ENCODE data around the gene MYH6.
"Not testable (repeated sequence)": the region's sequence is repeated elsewhere in the genome, so short reads cannot be mapped to it uniquely, and the experiment has no call there.

The MYH6 gene

DNA sequence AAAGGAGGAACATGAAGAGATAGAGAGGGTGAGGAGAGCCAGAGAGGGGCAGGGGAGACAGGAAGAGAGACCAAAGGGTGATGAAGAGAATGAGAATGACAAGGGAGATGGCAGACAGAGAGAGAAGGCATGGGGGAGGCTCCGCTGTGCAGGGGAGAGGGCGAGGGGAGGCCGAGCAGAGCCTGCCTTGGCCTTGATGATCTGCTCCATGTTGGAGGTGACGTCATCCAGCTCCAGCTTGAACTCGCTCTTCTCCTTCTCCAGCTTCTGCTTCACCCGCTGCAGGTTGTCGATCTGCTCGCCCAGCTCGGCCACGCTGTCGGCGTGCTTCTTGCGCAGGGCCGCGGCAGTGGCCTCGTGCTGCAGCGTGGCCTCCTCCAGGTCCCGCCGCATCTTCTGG is 18.2 kb downstream of the MYH6 start:
- not testable (repeated sequence) for DNase-seq

DNA sequence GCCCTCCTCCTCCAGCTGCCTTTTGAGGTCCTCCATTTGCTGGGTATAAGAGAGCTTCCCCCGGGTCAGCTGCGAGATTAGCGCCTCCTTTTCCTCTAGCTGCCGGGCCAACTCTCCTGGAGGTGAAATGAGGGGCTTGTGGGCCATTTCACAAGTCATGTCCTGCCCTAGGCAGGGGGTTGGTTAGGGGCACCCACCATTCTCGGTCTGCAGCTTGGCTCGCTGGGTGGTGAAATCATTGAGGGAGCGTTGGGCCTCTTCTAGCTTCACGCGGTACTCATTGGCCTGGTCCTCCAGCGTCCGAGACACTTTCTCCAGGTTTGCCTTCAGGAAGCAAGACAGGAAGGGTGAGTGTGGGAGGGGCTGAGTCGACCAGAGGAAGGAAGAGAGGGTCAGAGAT is 18.7 kb downstream of the MYH6 start:
- DNase-seq: no peak

DNA sequence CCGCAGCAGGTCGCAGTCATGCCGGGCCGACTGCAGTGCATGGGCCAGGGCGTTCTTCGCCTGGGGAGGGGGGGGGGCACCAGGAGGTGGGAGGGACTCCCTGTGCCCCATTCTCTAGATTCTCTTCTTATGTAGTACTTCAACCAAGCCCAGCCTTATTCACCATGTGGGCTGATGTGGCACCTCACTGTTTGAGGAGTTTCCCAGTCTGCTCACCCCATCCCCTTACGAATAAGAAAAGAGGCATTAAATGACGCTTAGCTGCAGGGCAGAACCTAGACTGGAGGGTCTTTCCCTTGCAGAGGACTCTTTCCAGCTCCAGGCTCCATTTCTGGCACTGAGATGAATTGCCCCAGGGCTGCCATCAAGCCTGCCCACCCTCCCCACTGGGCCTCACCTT is 19.1 kb downstream of the MYH6 start:
- DNase-seq: no peak

DNA sequence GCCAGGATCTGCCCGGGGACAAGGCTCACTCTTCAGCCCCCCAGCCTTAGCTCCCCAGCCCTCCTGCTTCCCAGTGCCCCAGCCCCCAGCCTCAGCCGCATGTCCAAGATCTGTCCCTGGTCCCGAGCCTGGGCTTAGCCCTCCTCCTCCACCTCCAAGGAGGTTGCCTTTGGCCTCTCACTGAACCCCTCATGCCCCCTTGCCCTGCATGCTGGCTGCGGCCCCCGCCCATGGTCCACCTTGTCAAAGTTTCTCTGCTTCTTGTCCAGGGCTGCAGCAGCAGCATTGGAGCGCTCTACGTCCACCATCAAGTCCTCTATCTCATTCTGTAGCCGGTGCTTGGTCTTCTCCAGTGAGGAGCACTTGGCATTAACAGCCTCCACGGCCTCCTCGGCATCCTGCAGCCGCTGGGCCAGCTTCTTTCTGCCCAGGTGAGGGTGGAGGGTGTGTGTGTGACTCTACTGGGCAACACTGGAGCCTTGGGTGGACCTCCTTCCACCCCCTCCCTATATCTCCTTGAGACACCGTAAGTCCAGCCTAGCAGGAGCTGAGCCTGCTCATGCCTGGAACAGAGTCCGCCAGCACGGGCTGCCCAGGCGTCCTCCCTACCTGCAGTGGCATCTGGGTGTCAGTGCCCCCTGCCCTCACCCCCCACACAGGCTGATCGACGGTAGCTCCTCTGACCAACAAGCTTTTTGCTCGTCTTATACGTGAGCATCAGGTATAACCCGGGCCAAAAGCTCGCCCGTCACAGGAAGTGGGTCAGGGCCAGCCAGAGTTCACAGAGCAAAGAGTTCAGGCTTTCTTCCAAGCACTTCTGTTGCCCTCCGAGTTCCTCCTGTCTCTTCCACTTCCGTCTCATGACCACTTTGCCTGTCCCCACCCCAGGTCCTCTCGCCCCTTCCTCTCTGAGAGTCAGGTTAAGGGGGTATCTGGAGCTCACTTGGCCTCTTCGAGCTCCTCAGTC is 19.9 kb downstream of the MYH6 start:
- DNase-seq: no peak

DNA sequence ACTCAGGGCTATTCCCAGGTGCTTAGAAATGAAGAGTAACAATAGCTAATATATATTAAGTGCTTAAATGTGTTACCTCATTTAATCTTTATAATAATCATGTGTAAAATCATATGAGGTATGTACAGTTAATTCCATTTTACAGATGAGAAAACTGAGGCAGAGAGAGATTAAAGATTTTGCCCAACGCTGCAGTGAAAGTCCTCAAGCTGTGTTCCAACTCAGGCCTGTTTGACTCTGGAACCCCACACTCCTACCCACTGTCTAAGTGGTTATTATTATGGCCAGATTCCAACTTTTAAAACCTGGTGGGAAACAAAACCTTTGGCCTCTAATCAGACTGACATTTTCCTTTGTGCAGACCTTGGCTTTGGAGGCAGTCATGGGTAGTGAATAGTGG is 21.1 kb downstream of the MYH6 start:
- no peak for DNase-seq

DNA sequence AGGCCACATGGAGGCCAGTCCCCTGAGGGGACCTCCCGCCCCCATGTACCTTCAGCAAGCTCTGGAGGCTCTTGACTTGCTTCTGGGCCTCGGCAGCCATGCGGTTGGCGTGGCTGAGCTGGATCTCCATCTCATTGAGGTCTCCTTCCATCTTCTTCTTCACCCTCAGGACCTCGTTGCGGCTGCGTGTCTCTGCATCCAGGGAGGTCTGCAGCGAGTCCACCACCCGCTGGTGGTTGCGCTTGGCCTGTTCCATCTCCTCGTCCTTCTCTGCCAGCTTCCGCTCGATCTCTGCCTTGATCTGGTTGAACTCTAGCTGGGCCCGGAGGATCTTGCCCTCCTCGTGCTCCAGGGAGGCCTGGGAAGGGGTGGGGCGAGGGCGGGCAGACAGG is 21.8 kb downstream of the MYH6 start:
- not testable (repeated sequence) for DNase-seq

DNA sequence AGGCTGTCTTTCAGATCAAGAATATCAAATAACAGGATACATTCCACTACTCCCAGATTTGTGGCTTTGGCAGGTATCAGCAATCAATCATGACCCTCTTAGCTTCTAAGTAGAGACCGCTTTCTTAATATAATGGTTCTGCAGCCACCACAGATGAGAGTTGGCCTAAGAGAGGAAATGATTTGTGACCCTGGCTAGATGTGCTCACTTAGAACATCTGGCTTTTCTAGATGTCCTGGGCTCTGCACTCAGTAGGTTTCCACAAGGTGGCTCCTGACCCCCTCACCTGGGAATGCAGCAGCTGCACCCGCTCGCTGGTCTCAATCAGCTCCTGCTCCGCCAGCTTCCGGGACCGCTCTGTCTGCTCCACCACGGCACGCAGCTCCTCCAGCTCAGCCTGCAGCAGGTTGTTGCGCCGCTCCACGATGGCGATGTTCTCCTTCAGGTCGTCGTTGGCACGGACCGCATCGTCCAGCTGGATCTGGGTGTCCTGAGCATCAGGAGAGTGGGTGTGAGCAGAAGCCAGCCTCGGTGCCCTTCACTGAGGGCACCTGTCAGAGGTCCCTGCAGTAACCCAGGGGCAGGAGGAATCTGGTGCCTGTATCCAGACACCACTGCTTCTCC is 22.3 kb downstream of the MYH6 start:
- DNase-seq: no peak

DNA sequence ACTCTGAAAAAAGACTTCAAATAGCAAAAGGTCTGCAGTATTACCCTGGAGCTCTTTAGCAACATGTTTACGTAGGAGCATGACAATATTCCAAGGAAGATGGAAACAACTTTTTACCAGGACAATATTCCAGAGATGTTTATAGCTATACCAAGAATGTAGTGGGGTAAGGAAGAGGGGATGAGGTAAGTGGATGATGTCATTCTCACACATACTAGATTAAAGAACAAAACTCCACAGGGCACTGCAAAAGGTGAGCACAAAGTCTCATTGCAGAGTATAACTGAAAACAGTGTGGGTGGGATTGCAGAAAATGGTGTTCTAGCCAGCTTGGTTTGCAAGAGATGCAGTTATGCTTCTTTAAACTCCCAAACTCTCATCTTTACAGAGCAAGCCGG is 22.8 kb downstream of the MYH6 start:
- no peak for DNase-seq

DNA sequence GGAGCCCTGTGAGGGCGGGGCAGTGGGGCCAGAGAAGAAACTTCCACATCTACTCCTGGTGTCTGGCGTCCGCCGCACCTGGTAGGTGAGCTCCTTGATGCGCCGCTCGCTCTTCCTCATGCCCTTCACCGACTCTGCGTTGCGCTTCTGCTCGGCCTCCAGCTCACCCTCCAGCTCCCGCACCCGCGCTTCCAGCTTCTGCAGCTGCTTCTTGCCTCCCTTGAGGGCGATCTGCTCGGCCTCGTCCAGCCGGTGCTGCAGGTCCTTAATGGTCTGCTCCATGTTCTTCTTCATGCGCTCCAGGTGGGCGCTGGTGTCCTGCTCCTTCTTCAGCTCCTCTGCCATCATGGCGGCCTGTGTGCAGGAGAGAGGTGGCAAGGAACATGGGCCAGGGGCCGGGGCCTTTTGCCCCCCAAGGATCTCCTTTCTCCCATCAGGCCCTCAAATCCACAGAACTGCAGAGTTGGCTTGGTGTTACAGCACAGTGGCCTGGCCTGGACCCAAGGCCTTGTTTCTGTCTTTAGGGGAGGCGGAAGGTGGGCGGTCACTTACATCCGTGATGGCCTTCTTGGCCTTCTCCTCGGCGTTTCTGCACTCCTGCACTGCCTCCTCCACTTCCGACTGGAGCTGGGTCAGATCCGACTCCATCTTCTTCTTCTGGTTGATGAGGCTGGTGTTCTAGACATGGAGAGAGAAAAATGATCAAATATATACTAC is 23.6 kb downstream of the MYH6 start:
- DNase-seq: no peak

DNA sequence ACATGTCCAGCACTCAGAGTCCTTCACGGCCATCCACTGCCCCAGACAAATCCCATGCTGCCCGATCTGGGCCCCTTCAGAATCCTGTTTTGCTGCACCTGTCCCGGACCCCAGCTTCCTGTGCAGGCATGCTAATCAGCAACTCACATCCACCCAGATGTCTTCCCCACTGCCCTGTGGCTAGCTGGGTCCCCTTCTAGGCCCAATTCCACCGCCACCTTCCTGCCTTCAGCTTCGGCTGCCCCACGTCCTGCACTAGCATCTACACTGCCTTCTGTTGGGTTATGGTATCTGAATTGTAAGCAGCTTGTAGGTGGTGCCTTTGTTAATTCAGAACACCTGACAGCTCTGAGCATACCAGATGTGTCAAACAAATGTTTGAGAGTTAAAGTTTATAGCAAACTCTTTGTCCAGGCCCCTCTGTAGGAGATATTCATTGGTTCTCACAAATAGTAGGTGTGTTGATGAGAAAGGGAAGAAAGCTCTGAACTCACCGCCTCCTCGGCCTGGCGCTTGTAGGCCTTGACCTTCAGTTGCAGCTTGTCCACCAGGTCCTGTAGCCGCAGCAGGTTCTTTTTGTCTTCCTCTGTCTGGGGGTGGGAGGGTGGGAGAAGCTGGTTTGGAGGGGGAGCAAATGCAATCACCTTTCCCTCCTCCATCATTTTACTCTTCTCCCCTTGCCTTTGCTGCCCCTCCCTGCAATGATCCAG is 25.2 kb downstream of the MYH6 start:
- DNase-seq: no peak

DNA sequence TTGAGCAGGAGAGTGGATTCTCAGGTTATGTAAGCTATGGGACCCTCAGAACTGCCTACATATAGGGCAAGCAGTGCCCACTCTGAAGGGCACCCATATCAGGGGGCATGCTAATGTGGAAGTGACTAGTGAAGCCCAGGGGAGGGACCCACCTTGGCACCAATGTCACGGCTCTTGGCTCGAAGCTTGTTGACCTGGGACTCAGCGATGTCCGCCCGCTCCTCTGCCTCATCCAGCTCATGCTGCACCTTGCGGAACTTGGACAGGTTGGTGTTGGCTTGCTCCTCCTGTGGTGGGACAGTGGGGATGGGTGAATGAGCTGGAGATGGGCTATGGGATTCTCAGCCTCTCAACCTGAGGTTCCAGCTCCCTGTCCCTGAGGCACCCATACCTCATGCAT is 25.8 kb downstream of the MYH6 start:
- DNase-seq: no peak

DNA sequence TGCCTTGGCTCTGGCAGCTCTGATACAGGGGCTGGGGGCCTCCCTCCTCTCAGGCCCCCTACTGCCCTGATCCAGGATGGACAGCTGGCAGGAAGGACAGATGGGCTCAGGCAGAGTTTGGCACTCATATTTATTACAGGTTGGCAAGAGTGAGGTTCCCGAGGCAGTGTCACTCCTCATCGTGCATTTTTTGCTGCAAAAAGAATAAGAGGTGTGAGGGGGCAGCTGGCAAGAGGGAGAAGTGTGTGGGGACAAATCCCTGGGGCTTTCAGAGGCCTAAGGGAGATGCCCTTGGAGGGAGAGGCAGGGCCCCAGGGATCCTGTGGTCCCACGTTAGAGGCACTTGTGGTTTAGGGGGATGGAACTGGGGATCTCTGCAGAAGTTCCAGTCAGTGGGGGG is 26.2 kb downstream of the MYH6 start:
- no peak for DNase-seq

DNA sequence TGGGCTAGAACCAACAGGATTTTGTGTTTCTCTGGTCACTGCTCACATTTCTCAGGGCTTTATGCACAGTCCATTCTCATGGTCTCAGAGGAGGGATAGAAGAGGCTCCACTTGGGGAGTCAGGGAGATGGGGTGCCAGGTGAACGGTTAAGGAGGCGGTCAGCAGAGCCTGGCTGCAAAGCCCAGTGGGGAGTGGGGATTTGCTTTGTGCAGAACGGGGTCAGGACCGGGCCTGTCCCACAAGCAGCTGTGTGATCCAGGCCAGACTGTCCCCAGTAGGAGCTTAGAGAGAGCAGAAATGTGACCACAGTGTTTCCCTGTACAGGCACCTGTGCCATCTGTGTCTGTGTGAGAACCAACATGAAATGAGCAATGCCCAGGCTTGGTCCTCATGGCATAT is 27.1 kb downstream of the MYH6 start:
- no peak for DNase-seq

DNA sequence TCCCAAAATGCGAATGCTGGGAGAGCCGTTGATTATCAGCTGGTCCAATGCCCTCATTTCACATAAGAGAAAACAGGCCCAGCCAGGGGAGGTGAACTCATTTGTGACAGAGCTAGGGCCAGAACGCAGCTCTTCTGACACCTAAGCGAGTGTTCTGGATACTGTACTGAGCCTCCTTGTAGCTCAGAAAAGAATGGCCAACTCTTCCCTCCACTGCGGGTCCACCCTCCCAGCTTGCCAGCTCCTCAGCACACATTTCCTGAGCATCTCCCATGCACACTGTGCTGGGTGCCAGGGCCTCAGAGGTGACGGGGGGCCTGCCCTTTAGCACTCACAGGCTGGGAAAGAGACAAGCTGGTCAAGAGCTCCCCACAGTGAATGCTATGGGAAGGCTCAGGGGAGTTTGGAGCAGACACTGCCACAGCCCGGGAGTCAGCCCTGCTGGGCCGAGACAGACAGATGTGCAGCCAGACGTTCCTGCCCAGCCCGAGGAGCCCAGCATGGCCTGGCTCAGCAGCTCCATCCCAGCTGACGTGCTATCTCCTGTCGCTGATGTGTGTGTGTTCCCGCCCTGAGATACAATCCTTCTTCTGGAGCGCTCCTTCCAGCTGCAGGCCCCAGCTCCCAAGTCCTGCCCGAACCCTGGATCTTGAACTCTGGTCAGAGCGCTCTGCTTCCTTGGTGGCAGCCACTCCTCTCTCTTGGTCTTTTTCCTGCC is 27.7 kb downstream of the MYH6 start:
- DNase-seq: no peak

DNA sequence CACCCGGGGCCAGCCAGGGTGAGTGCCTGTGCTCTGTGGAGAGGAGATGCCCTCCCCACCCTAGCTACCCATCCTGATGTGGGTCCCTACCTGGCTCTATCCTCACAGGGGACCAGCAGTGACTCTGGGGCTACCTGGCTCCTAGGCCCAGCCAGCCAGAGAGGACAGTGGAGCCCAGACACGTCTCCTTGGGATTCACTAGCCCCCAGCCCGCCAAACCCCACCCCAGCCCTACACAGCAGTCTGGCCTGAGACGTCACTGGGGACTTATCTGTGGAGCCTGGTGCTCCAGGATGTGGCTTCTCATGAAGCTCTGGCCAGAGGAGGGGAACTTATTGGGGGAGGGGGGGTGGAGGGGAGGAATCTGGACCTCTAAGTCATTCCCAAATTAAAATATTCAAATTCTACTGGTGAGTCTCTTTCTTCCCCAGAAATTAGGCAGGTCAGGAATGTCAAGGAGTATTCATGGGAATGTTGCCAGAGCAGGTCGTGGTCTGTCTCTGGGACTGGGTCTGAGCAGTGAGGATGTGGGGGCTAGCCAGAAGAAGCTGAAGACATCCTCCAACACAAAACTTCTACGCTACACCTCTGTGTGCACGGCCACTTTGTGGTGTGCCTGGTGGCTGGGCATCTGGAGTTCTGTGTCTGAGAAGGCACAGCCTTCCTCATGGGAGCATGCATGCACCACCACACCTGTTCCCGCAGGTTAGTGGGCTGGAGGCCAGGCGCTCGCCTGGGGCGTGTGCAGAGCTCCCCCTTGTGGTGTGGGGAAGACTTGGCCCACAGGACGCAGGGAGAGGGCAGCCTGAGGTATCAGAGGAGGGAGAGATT is 28.5 kb downstream of the MYH6 start:
- peak; percentile 54 to 79 (median 66) for DNase-seq

DNA sequence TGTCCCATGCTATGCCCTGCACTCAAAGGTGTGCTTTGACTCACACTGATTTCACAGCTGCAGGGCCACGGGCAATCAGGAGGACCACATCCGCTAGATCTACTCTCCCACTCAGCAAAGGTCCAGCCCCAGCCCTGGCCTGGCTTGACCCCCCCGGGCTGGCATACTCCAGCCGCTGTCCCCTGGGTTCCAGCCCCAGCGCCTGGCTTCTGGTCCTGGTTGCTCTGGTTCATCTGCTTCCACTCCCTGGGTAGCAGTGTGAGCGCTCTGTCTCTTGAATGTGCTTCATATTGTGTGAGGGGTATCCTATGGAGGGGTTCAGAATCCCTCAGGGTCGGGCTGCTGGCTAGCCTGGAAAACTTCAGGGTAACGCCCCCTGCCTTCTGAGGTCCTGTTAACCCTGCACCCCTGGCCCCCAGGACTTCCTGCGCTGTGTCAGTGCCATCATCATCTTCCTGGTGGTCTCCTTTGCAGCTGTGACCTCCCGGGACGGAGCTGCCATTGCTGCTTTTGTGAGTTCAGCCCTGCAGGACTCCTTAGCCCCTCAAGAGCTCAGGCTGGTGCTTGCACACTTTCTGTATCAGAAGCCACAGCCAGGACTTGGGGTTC is 29.4 kb downstream of the MYH6 start:
- no peak for DNase-seq

DNA sequence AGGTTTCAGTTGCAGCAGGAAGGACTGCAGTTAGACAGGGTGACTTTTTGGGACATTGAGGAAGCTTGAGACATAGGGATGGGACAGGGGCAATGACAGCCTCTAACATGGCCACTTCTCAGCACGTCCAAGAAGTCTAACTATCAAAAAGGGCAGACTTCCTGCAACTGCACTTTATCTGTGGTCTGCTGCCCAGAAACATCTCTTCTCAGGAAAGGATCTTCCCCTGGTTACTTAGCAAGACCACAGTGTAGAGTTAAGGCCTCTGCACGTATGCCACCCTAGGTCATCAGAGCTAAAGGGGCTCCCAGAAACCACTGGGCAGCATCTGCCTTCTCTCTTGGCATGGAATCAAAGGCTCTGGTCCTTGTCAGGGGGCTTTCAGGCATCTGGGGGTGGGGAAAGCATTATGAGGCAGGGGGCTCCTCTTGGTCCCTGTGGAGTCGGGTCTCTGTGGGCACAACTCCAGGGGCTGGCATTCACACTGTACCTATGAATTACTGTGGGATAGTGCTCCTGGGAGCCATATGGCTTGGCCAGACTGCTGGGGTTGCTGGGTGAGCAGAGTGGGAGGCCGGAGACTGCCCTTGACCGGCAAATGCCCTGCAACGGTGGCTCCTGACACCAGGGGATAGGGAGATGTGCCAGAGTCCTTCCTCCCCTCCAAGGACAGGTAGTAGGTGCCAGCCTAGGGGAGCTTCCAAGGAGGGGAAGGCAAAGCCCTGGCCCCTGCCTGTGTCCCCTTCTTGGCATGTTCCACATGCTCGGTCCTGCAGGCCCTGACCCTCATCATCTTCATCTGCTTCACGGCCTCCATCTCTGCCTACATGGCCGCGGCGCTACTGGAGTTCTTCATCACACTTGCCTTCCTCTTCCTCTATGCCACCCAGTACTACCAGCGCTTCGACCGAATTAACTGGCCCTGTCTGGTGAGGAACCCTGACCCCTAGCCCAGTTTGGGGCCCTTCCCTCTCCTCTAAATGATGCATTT is 30.2 kb downstream of the MYH6 start:
- DNase-seq: no peak

DNA sequence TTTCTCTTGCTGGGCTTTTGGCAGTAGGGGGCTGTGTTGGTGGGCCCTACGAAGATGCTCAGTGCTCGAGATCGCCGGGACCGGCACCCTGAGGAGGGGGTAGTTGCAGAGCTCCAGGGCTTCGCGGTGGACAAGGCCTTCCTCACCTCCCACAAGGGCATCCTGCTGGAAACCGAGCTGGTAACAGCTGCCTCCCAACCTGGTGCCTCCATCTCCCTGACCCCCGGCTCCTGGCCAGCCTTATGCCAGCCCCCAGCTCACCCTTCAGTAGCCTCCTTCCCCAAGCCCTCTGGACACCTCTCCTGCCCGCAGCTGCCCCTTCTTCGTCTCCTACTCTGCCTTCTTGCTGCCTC is 30.9 kb downstream of the MYH6 start:
- no peak for DNase-seq

DNA sequence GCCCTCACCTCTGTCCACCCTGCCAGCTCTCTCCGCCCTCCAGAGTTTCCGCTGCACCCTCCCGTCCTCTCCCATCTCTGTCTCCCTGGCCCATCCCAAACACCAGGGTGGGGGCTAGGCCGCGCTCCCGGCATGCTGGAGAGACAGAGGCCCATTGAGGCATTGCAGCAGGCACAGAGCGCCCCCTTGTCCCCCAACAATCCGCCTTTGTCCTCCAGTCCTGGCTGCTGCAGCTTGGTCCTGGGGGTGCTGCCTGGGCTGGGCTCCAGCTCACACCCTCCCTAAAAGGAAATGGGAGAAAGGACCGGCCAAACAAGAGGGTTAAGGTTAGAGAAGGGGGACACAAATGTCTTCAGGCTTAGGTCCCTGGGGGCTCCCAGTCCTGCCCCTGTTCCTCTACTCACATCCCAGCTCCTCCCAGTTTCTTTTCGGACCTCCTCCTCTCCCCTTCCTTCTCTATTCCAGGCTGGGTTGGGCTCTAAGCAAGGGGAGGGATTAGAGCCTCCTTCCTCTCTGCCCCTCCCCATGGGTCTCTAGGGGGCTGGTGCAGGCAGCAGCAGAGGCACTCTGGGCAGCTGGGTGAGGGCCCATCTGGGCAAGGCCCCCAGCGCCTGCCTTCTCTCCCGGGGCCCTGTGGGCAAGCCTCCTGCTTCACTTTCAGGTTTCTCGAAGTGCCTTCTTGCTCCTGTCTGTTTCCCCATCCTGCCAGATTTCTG is 31.4 kb downstream of the MYH6 start, which contains the start of gene CMTM5:
CMTM5 (plus strand) TSS at position 565 of the 716 bp plus-strand sequence. CDS start 206 bp downstream, outside the sequence.
- DNase-seq: no peak

All from suppressor macrophage (primary cell).